HepG2 (cell line): Measurements from ENCODE around the gene ZNF865. TPM values are rescaled to one million over a fixed set of nuclear protein-coding genes. Genes with fewer than 3 reads are reported as not detected.
A peak's percentile ranks its signal among the peaks of the same experiment; 100 is the strongest.

Experiments used
- E2F5 ChIP-seq: sonication (generic); formaldehyde crosslinking; conservative IDR thresholded peaks from 2 replicates; pipeline ENCODE4 v1.4.0; 2020; ENCODE audit warnings: missing genetic modification reagents
- HMGXB3 ChIP-seq: sonication (generic); formaldehyde crosslinking; IDR thresholded peaks from 2 replicates; pipeline ENCODE4 v1.4.0; 2020; ENCODE audit warnings: missing genetic modification reagents, borderline replicate concordance
- HNRNPLL ChIP-seq: fragments of 200-400 bp; formaldehyde crosslinking; IDR thresholded peaks from 2 replicates; pipeline ENCODE4 v1.6.1; 2017; ENCODE audit warnings: mild to moderate bottlenecking, low read depth, low read length; ENCODE audit not compliant: poor library complexity, severe bottlenecking
- HOXA5 ChIP-seq: sonication (generic); formaldehyde crosslinking; IDR thresholded peaks from 2 replicates; pipeline ENCODE4 v1.4.0; 2020; ENCODE audit warnings: missing genetic modification reagents
- MXI1 ChIP-seq: IDR thresholded peaks from 3 replicates; pipeline ENCODE4 v1.6.1; 2012; ENCODE audit warnings: low read depth, low read length, inconsistent platforms, borderline replicate concordance
- RXRB ChIP-seq: IDR thresholded peaks from 2 replicates; pipeline ENCODE4 v1.6.1; 2016; ENCODE audit warnings: borderline replicate concordance, missing genetic modification reagents, missing compliant biosample characterization
- TBX2 ChIP-seq: sonication (generic); formaldehyde crosslinking; IDR thresholded peaks from 2 replicates; pipeline ENCODE4 v1.5.0; 2020; ENCODE audit warnings: missing genetic modification reagents, mild to moderate bottlenecking, borderline replicate concordance
- ZFP36L1 ChIP-seq: sonication (generic); formaldehyde crosslinking; IDR thresholded peaks from 2 replicates; pipeline ENCODE4 v1.8.0; 2022; ENCODE audit warnings: mild to moderate bottlenecking, missing genetic modification reagents, moderate library complexity
- ZNF282 ChIP-seq: fragments of 450-650 bp; IDR thresholded peaks from 2 replicates; pipeline ENCODE4 v1.6.1; 2018; ENCODE audit not compliant: partially characterized antibody
- ZNF333 ChIP-seq: sonication (generic); formaldehyde crosslinking; IDR thresholded peaks from 2 replicates; pipeline ENCODE4 v1.4.0; 2020; ENCODE audit warnings: mild to moderate bottlenecking, missing genetic modification reagents, borderline replicate concordance
- ZNF431 ChIP-seq: sonication (generic); formaldehyde crosslinking; IDR thresholded peaks from 2 replicates; pipeline ENCODE4 v1.9.0; 2022; ENCODE audit warnings: missing genetic modification reagents, low read depth, mild to moderate bottlenecking, borderline replicate concordance
- ZNF530 ChIP-seq: sonication (generic); formaldehyde crosslinking; IDR thresholded peaks from 2 replicates; pipeline ENCODE4 v1.5.0; 2020; ENCODE audit warnings: low read depth, mild to moderate bottlenecking, missing genetic modification reagents
- ZNF660 ChIP-seq: sonication (generic); formaldehyde crosslinking; IDR thresholded peaks from 2 replicates; pipeline ENCODE4 v1.5.1; 2020; ENCODE audit warnings: mild to moderate bottlenecking, low read depth, missing genetic modification reagents, borderline replicate concordance
- ZNF766 ChIP-seq: sonication (generic); formaldehyde crosslinking; IDR thresholded peaks from 2 replicates; pipeline ENCODE4 v1.5.0; 2020; ENCODE audit warnings: missing genetic modification reagents, borderline replicate concordance
- ZNF788 ChIP-seq: sonication (generic); formaldehyde crosslinking; IDR thresholded peaks from 2 replicates; pipeline ENCODE4 v1.5.0; 2020; ENCODE audit warnings: mild to moderate bottlenecking, missing genetic modification reagents, borderline replicate concordance
- ZNF850 ChIP-seq: sonication (generic); formaldehyde crosslinking; conservative IDR thresholded peaks from 2 replicates; pipeline ENCODE4 v1.9.0; 2021; ENCODE audit warnings: mild to moderate bottlenecking, missing genetic modification reagents
- ZSCAN31 ChIP-seq: sonication (generic); formaldehyde crosslinking; IDR thresholded peaks from 2 replicates; pipeline ENCODE4 v1.5.0; 2020; ENCODE audit warnings: low read depth, mild to moderate bottlenecking, missing genetic modification reagents
- polyA plus RNA-seq, 8 experiments: library from polyadenylated mRNA; depleted of rRNA in 3 of 8; stranded (reverse) in 7 of 8; unstranded in 1 of 8; fragments of >200 nt; fragmentation: Illumina TruSeq in 4 of 8; extraction: Trizol in 4 of 8; gene quantifications; 2 replicates each; pipeline versions ENCODE4 v1.2.1 to v1.2.3, GENCODE V29; 2011 to 2016; ENCODE audit warnings: low read depth in 4 of 8, missing spikeins in 1 of 8, mixed read lengths in 1 of 8; ENCODE audit not compliant: insufficient read depth in 1 of 8
- total RNA-seq, 5 experiments: library from RNA; depleted of rRNA; stranded (reverse); fragments of >200 nt; fragmentation: Illumina TruSeq; extraction: Trizol; gene quantifications; 2 replicates each; pipeline ENCODE4 v1.2.3, GENCODE V29; 2016; ENCODE audit warnings: low read depth in 1 of 5
- TF ChIP-seq, protein P1 (sequence below): fragments of 450-650 bp; IDR thresholded peaks from 2 replicates; pipeline ENCODE4 v1.6.1; 2017; ENCODE audit warnings: mild to moderate bottlenecking
- TF ChIP-seq, protein P2 (sequence below): sonication (generic); formaldehyde crosslinking; IDR thresholded peaks from 2 replicates; pipeline ENCODE4 v1.8.0; 2022; ENCODE audit warnings: low read depth, missing genetic modification reagents

ZNF865 gene
- total and polyA plus RNA-seq, 2 of the 13 experiments (the other 11 are each of a cell fraction or from before 2014, with no cell fraction given), result 0.93 to 1.0 TPM

GRCh38 chr19:55581145-55581822, 24.2 kb upstream of the ZNF865 start (continued):
- TF ChIP-seq, protein P1, sequence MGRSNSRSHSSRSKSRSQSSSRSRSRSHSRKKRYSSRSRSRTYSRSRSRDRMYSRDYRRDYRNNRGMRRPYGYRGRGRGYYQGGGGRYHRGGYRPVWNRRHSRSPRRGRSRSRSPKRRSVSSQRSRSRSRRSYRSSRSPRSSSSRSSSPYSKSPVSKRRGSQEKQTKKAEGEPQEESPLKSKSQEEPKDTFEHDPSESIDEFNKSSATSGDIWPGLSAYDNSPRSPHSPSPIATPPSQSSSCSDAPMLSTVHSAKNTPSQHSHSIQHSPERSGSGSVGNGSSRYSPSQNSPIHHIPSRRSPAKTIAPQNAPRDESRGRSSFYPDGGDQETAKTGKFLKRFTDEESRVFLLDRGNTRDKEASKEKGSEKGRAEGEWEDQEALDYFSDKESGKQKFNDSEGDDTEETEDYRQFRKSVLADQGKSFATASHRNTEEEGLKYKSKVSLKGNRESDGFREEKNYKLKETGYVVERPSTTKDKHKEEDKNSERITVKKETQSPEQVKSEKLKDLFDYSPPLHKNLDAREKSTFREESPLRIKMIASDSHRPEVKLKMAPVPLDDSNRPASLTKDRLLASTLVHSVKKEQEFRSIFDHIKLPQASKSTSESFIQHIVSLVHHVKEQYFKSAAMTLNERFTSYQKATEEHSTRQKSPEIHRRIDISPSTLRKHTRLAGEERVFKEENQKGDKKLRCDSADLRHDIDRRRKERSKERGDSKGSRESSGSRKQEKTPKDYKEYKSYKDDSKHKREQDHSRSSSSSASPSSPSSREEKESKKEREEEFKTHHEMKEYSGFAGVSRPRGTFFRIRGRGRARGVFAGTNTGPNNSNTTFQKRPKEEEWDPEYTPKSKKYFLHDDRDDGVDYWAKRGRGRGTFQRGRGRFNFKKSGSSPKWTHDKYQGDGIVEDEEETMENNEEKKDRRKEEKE, result no peak
- TF ChIP-seq ZNF333 (CRISPR knock-in tag), result no peak; the same call in 1 of the 2 replicates
- TF ChIP-seq ZNF530 (CRISPR knock-in tag), result no peak
- peak; percentile 54; the same call in 1 of the 2 replicates for TF ChIP-seq ZNF788
- peak; percentile 49; the same call in 1 of the 2 replicates for TF ChIP-seq RXRB (CRISPR knock-in tag)
- TF ChIP-seq ZNF282, result no peak
- no peak for TF ChIP-seq ZSCAN31 (CRISPR knock-in tag)
- TF ChIP-seq, protein P2, sequence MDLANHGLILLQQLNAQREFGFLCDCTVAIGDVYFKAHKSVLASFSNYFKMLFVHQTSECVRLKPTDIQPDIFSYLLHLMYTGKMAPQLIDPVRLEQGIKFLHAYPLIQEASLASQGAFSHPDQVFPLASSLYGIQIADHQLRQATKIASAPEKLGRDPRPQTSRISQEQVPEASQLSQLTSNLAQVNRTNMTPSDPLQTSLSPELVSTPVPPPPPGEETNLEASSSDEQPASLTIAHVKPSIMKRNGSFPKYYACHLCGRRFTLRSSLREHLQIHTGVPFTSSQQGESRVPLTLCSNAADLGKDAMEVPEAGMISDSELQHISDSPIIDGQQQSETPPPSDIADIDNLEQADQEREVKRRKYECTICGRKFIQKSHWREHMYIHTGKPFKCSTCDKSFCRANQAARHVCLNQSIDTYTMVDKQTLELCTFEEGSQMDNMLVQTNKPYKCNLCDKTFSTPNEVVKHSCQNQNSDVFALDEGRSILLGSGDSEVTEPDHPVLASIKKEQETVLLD (CRISPR knock-in tag), result 0 out of 2 replicates have a peak, but pooled peaks have one; percentile 66
- TF ChIP-seq HNRNPLL, result no peak
- peak; percentile 18 for TF ChIP-seq TBX2 (CRISPR knock-in tag)
- no peak for TF ChIP-seq ZNF431 (CRISPR knock-in tag)
- TF ChIP-seq HMGXB3, result peak; percentile 74; the same call in 1 of the 2 replicates
- TF ChIP-seq MXI1, result no peak
- no peak for TF ChIP-seq ZNF660
- TF ChIP-seq ZNF850 (CRISPR knock-in tag), result no peak
- no peak for TF ChIP-seq E2F5 (CRISPR knock-in tag)
- TF ChIP-seq ZNF766 (CRISPR knock-in tag), result no peak
- peak; percentile 41; the same call in 1 of the 2 replicates for TF ChIP-seq HOXA5 (CRISPR knock-in tag)
- TF ChIP-seq ZFP36L1 (CRISPR knock-in tag), result no peak
